CD4-positive, alpha-beta T cell treated with Interleukin-4 for 1 hour (primary cell): ENCODE measurements around the gene TMED1.

Experiments used
- DNase-seq, 2 donors: peaks; one replicate each; pipeline ENCODE4 v3.0.0-alpha.2; 2020 to 2022

TMED1 gene

GRCh38 chr19:10808937-10809649 is 26.9 kb downstream of the TMED1 start:
- DNase-seq, result peak in 1 of 2 donors; percentile 53

DNA sequence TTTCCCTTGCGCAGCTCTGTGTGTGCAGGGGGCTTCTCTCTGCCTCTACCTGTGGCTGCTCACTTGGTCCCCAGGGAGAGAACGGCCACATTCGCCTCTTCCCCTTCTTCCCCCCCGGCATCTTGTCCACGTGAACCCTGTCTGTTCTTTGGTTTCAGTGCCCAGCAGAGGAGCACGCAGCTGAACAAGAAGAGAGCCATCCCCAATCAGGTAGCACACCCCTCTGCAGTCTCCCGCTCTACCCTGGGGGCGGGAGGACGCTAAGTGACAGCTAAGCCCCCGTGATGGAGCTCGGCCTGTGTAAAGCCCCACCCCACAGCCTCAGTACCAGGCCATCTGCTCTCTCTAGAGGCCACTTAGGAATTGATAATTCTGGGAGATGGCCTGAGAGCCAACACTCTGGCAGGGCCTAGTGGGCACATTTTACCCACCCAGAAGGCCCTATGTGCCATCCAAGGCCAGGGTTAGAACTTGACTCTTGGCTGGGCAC is 30.2 kb downstream of the TMED1 start:
- DNase-seq, result no peak

DNA sequence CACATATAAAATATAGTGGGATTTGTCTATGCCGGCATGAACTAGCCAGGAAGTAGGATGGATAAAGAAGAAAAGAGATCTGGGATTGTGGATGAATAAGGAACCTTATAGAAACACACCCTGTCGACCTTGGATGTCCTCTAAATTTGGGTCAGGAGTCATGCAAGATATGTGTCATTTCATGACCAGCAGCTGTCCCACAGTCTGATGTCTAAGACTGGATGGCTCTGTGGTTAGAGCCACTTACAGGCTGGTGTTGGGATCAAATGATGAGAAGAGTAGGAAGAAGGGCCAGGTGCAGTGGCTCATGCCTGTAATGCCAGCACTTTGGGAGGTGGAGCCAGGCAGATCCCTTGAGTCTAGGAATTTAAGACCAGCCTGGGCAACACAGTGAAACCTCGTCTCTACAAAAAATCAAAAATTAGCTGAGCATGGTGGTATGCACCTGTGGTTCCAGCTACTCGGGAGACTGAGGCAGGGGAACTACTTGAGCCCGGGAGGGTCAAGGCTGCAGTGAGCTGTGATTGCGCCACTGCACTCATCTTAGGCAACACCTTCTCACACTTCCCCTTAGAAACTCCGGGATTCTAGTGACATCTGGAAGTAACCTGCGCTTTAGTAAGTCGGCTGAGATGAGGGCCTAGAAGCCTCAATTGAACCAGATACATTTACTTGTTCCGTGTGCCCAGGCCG is 30.8 kb downstream of the TMED1 start:
- peak in 1 of 2 donors; percentile 42 for DNase-seq

GRCh38 chr19:10803252-10803651 is 32.8 kb downstream of the TMED1 start:
- DNase-seq, result no peak

DNA sequence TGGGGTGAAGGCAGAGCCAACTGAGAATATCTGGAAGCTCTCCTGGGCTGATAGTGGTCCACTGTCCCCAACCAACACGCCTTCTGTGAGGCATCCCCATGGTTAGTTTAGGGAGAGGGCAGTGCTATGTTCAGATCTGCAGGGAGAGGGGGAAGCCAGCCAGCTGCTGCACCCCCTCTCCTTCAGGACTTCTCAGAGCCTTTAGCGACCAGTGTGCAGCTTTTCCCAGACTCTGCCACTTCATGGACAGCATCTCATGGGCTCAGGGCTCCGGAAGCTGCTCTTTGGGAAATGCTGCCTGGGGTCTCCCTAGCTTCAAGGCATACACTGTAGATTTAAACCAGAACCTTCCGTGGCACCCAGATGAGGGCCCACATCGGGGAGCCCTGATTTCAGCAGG is 33.5 kb downstream of the TMED1 start:
- no peak for DNase-seq

- DNase-seq, result no peak
These were observed 35.5 kb downstream of the TMED1 start for GRCh38 chr19:10800488-10800887.

GRCh38 chr19:10797541-10798256 is 38.3 kb downstream of the TMED1 start:
- DNase-seq, result peak; percentile 90 to 93

DNA sequence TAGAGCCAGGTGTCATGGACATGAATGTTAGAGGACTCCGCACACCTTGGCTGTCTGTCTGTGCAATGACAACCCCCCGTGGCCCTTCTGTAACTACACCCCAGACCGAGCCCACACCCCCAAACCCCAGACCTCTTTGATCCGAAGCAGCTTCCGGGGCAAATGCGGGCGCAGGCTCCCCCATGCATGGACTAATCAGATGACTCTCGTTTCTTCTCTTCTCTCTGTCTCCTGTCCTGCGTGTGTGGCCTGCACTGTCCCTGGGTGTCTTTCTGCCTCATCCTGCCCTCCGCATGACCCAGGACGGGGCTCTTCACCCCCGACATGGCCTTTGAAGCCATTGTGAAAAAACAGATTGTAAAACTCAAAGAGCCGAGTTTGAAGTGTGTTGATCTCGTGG is 38.9 kb downstream of the TMED1 start:
- peak; percentile 68 to 79 for DNase-seq

- no peak for DNase-seq
These were observed 39.4 kb downstream of the TMED1 start for GRCh38 chr19:10796653-10797052.

DNA sequence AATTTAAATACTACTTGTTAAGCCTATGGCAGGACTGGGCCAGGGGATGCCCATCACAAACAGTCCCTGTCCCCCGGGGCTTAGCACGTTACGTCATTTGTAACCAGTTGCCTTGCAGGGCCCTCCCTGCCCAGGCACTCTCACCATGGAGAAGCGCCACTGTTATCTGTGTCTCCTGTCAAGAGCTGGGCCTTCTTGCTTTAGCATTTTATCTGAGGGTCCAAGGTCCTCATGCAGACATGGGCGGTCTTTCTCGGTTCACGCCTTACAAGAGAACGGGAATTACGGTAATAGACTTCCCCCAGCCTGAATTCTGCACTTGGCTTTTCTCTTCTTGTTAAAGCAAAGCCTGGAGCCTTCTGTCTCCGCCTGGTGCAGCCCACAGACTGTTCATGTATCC is 46.1 kb downstream of the TMED1 start:
- no peak for DNase-seq

DNA sequence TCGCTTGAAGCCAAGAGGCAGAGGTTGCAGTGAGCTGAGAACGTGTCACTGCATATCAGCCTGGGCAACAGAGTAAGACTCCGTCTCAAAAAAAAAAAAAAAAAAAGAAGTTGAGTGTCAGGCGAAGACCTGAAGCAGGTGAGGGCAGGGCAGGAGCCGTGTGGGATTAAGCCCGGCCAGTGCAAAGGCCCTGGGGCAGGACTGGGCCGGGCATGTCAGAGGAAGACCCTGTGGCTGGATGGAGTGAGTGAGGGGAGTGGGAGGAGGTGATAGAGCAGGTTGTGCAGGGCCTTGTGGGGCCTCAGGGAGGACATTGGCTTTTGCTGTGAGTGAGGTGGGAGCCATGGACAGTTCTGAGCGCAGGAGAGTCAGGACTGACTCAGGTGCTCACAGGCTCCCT is 47.9 kb downstream of the TMED1 start:
- DNase-seq, result no peak

GRCh38 chr19:10784257-10784656 is 51.8 kb downstream of the TMED1 start:
- peak in 1 of 2 donors; percentile 45 for DNase-seq

DNA sequence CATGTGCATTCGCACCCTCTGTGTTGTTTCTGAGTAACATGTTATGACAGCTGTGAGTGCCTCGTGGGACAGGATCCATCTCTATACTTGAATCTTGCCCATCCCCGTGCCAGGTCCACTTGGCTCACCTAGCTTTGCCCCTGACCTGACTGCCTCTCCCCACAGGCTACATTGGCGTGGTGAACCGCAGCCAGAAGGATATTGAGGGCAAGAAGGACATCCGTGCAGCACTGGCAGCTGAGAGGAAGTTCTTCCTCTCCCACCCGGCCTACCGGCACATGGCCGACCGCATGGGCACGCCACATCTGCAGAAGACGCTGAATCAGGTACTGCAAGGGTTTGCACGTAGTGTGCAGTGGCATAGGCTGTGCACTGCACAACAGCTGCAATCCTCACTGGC is 53.2 kb downstream of the TMED1 start:
- no peak for DNase-seq
